ENCODE data around the gene TCP11. TPM values are rescaled to one million over a fixed set of nuclear protein-coding genes. Genes with fewer than 3 reads are reported as not detected.

The TCP11 gene
- total RNA-seq, 6 experiments from 2014 or later, result 0.31 TPM; not detected in 5

GRCh38 chr6:35093783-35094182 lies 47.4 kb downstream of the TCP11 start:
- Histone ChIP-seq H3K36me3 (peaks cover 0 to 5% (median 0%) of the 10 kb centered on the region in 4 donors), H3K27me3 (no peaks in the 10 kb centered on the region), H3K9me3 (no peaks in the 10 kb centered on the region), H3K4me3 (no peak overlapping the region), H3K4me1 (peaks cover 0 to 19% (median 8%) of the 10 kb centered on the region in 4 donors), H3K27ac (no peak overlapping the region)
- 47% methylated on average over 2 of the region's 6 CpGs for WGBS (ENCODE audit: insufficient coverage, low coverage, low lambda C conversion rate, missing lambda C conversion rate)
- no peak for TF ChIP-seq CTCF (IDR thresholded peaks at IDR 0.05)
- no peak for TF ChIP-seq POLR2A (IDR thresholded peaks at IDR 0.05)
- ATAC-seq (no peak), DNase-seq (no peak)
- intact Hi-C loops (cut with DNase I), result no loop called here

- no peak for TF ChIP-seq CTCF (IDR thresholded peaks at IDR 0.05)
- TF ChIP-seq POLR2A (IDR thresholded peaks at IDR 0.05), result no peak
- H3K27ac ChIP-seq, result no peak overlapping the region
- no peaks in the 10 kb centered on the region for H3K27me3 ChIP-seq
- intact Hi-C loops (cut with DNase I), result no loop called here
- DNase-seq, result no peak
- 87% methylated on average over 5 of the region's 5 CpGs for WGBS (ENCODE audit: insufficient coverage, low coverage, low lambda C conversion rate, missing lambda C conversion rate)
- peaks cover 0 to 5% (median 0%) of the 10 kb centered on the region in 4 donors for H3K36me3 ChIP-seq
- H3K4me1 ChIP-seq, result peaks cover 0 to 26% (median 11%) of the 10 kb centered on the region in 4 donors
- H3K4me3 ChIP-seq, result no peak overlapping the region
- H3K9me3 ChIP-seq, result no peaks in the 10 kb centered on the region
- ATAC-seq, result no peak
Measured at GRCh38 chr6:35093118-35093445, 48.1 kb downstream of the TCP11 start.

GRCh38 chr6:35092362-35093117 lies 48.6 kb downstream of the TCP11 start:
- WGBS (ENCODE audit: insufficient coverage, low coverage, low lambda C conversion rate, missing lambda C conversion rate), result 75% methylated on average over 4 of the region's 5 CpGs
- intact Hi-C loops (cut with DNase I), result no loop called here
- H3K9me3 ChIP-seq, result no peaks in the 10 kb centered on the region
- no peaks in the 10 kb centered on the region for H3K27me3 ChIP-seq
- peak in 1 of 3 donors; percentile 60 for DNase-seq
- TF ChIP-seq CTCF (IDR thresholded peaks at IDR 0.05) (no peak), POLR2A (IDR thresholded peaks at IDR 0.05) (no peak)
- no peak for ATAC-seq
- H3K27ac ChIP-seq, result no peak overlapping the region
- H3K36me3 ChIP-seq, result peaks cover 0 to 5% (median 0%) of the 10 kb centered on the region in 4 donors
- no peak overlapping the region for H3K4me3 ChIP-seq
- peaks cover 0 to 27% (median 11%) of the 10 kb centered on the region in 4 donors for H3K4me1 ChIP-seq

- 77% methylated on average over 6 of the region's 18 CpGs for WGBS (ENCODE audit: insufficient coverage, low coverage, low lambda C conversion rate, missing lambda C conversion rate)
- TF ChIP-seq CTCF (IDR thresholded peaks at IDR 0.05) (no peak), POLR2A (IDR thresholded peaks at IDR 0.05) (no peak)
Measured at GRCh38 chr6:35091346-35092083, 49.6 kb downstream of the TCP11 start.

More at GRCh38 chr6:35091346-35092083, 49.6 kb downstream of the TCP11 start:
- Histone ChIP-seq H3K27ac (no peak overlapping the region), H3K27me3 (no peaks in the 10 kb centered on the region), H3K4me1 (peaks cover 0 to 24% (median 11%) of the 10 kb centered on the region in 4 donors), H3K9me3 (no peaks in the 10 kb centered on the region), H3K36me3 (peaks cover 0 to 11% (median 0%) of the 10 kb centered on the region in 4 donors), H3K4me3 (no peak overlapping the region)
- no peak for ATAC-seq
- intact Hi-C loops (cut with DNase I), result no loop called here
- DNase-seq, result no peak

Measured in right lobe of liver (tissue), 6 donors.